Measurements from ENCODE around the gene ACAP3.

- no peak for TF ChIP-seq CTCF (IDR thresholded peaks at IDR 0.05)
- no peak for TF ChIP-seq MAX (IDR thresholded peaks at IDR 0.05)
- TF ChIP-seq REST (IDR thresholded peaks at IDR 0.05), result no peak
- TF ChIP-seq JUN (IDR thresholded peaks at IDR 0.05), result no peak
- TF ChIP-seq USF2 (IDR thresholded peaks at IDR 0.05), result no peak
- TF ChIP-seq MAZ (IDR thresholded peaks at IDR 0.05; ENCODE audit: borderline replicate concordance, low read depth, low read length), result no peak
- no peak for TF ChIP-seq SMC3 (IDR thresholded peaks at IDR 0.05)
- TF ChIP-seq RAD21 (conservative IDR thresholded peaks at IDR 0.05 in 1 of 2, IDR thresholded peaks at IDR 0.05 in 1 of 2), result no peak
- TF ChIP-seq EHMT2 (IDR thresholded peaks at IDR 0.05; ENCODE audit: low read depth), result no peak
- TF ChIP-seq POLR2A (IDR thresholded peaks at IDR 0.05; ENCODE audit: low read length), result no peak
- TF ChIP-seq BHLHE40 (IDR thresholded peaks at IDR 0.05; ENCODE audit: low read depth, low read length), result no peak
- TF ChIP-seq BCL3 (IDR thresholded peaks at IDR 0.05), result no peak
These were observed 16.7 kb downstream of the ACAP3 start for GRCh38 chr1:1291023-1291528.
